Endothelial cell of umbilical vein (primary cell): ENCODE results near the gene NBPF14. TPM values are rescaled to one million over a fixed set of nuclear protein-coding genes. Genes with fewer than 3 reads are reported as not detected.
"Not testable (repeated sequence)": the region's sequence is repeated elsewhere in the genome, so short reads cannot be mapped to it uniquely, and the experiment has no call there.

Source experiments
- BruUV-seq: library from RNA; stranded (reverse); fragments of 400-500 nt; replicated peaks from 2 replicates; lab custom pipeline; 2021; lab: Mats Ljungman, UMichigan
- CTCF ChIA-PET: fragments of 300-600, 350-600 bp; sonication (Branson Sonifier 250); formaldehyde crosslinking; loops from one replicate; lab custom pipeline; 2021; ENCODE audit warnings: antibody characterized with exemption, inconsistent platforms; lab: Charles Lee
- POLR2A ChIA-PET: fragments of 300-600, 350-600 bp; sonication (Branson Sonifier 250); formaldehyde crosslinking; loops from one replicate; lab custom pipeline; 2021; ENCODE audit warnings: antibody characterized with exemption, inconsistent platforms; lab: Charles Lee
- DNase-seq: peaks from one replicate; pipeline ENCODE4 v3.0.0-alpha.2; 2011; ENCODE audit warnings: low read depth, low spot score
- FAIRE-seq: peaks from 2 replicates; lab custom pipeline; 2011; peaks lifted over from hg19 to GRCh38; lab: Jason Lieb, UNC
- H2AFZ ChIP-seq: 2 replicates; pipeline ENCODE4 v1.6.0; 2012; ENCODE audit warnings: low read depth, low read length, control low read depth, inconsistent platforms
- H3K27ac ChIP-seq: 2 replicates; pipeline ENCODE4 v1.5.1; 2011; ENCODE audit warnings: low read depth, mild to moderate bottlenecking, control low read depth, low read length, moderate library complexity; ENCODE audit not compliant: insufficient read depth
- H3K27me3 ChIP-seq, 2 experiments: 2 replicates each; pipeline versions ENCODE4 v1.6.0 to v1.6.1; 2011; ENCODE audit warnings: low read length in 2 of 2, mixed read lengths in 1 of 2; ENCODE audit not compliant: control insufficient read depth in 2 of 2, insufficient read depth in 2 of 2
- H3K36me3 ChIP-seq, 2 experiments: 2 replicates in 1 of 2; 3 replicates in 1 of 2; pipeline ENCODE4 v1.5.1; 2011; ENCODE audit warnings: low read length in 2 of 2, mild to moderate bottlenecking in 1 of 2, moderate library complexity in 1 of 2; ENCODE audit not compliant: control insufficient read depth in 2 of 2, insufficient read depth in 2 of 2; ENCODE audit errors: extremely low read depth in 1 of 2
- H3K4me1 ChIP-seq: 3 replicates; pipeline ENCODE4 v1.5.1; 2011; ENCODE audit warnings: mild to moderate bottlenecking, low read length; ENCODE audit not compliant: control insufficient read depth, insufficient read depth; ENCODE audit errors: extremely low read depth
- H3K4me2 ChIP-seq: 2 replicates; pipeline ENCODE4 v1.6.1; 2011; ENCODE audit warnings: low read length, control low read depth, mixed read lengths; ENCODE audit not compliant: insufficient read depth
- H3K4me3 ChIP-seq, 3 experiments: fragments of 200-600 bp in 1 of 3; sonication (generic), shearing (Covaris generic) in 1 of 3; replicated peaks in 1 of 3; 2 replicates each; pipeline ENCODE4 v1.5.1; 2011 to 2016; ENCODE audit warnings: control low read depth in 3 of 3, low read length in 3 of 3, mild to moderate bottlenecking in 2 of 3, inconsistent platforms in 1 of 3, low read depth in 1 of 3, moderate library complexity in 1 of 3; ENCODE audit not compliant: insufficient read depth in 1 of 3
- H3K79me2 ChIP-seq: 2 replicates; pipeline ENCODE4 v1.6.0; 2012; ENCODE audit warnings: low read length, inconsistent platforms; ENCODE audit not compliant: control insufficient read depth, insufficient read depth
- H3K9ac ChIP-seq: replicated peaks from 2 replicates; pipeline ENCODE3; 2011; ENCODE audit warnings: low read length, control low read depth; ENCODE audit not compliant: insufficient read depth; ENCODE audit errors: extremely low read depth
- H3K9me1 ChIP-seq: replicated peaks from 3 replicates; pipeline ENCODE4 v1.6.0; 2011; ENCODE audit warnings: mild to moderate bottlenecking, low read length; ENCODE audit not compliant: control insufficient read depth, insufficient read depth; ENCODE audit errors: extremely low read depth
- H3K9me3 ChIP-seq: replicated peaks from 2 replicates; pipeline ENCODE4 v1.5.1; 2012; ENCODE audit warnings: low read length, inconsistent platforms; ENCODE audit not compliant: control insufficient read depth, insufficient read depth
- H4K20me1 ChIP-seq: replicated peaks from 2 replicates; pipeline ENCODE3; 2011; ENCODE audit warnings: mild to moderate bottlenecking, low read length; ENCODE audit not compliant: control insufficient read depth, insufficient read depth; ENCODE audit errors: extremely low read depth
- dilution Hi-C: fragments of 300-500 bp; cut with MboI; formaldehyde crosslinking; loops from one replicate; pipeline ENCODE4 v1.15.0; 2019; ENCODE audit warnings: low sequenced_read_pairs; ENCODE audit not compliant: extremely low pct_ligation_motif_present
- intact Hi-C: fragments of 100-400 bp; cut with micrococcal nuclease; formaldehyde crosslinking; loops from one replicate; pipeline ENCODE4 v1.10.0; 2022
- polyA plus RNA-seq, 4 experiments: library from polyadenylated mRNA; depleted of rRNA in 3 of 4; stranded (reverse) in 3 of 4; unstranded in 1 of 4; fragments of >200 nt; gene quantifications; 2 replicates each; pipeline versions ENCODE4 v1.2.1 to v1.2.3, GENCODE V29; 2011 to 2012; ENCODE audit warnings: missing spikeins in 1 of 4
- total RNA-seq: library from RNA; stranded (reverse); gene quantifications from 2 replicates; pipeline ENCODE4 v1.2.3, GENCODE V29; 2021

The NBPF14 gene
- total and polyA plus RNA-seq, 2 donors (not counting 3 experiments of a cell fraction or from before 2014, with no cell fraction given), result 13.5 to 15.7 TPM

DNA sequence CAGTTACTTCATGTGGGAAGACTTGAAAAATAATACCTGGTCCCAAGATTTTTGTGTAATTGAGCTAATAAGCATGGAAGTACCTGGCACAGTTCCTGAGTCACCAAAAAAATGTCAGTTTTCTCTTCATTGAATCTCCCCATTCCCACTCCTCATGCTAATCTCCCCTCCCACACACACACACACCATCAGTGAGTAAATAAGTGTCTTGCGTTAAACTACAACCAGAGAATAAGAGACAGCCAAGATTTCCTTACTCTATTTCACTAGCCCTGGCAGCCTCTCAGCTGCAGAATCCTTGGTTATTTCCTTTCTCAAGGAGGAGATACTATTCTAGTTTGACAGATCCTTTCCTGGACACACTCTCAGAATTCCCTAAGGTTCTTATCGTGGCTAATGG is 9.5 kb upstream of the NBPF14 start:
- intact Hi-C loops, H3K4me3 ChIP-seq, H3K9me3 ChIP-seq, H3K27me3 ChIP-seq, H3K27ac ChIP-seq, H3K4me2 ChIP-seq, H3K4me1 ChIP-seq, BruUV-seq, POLR2A ChIA-PET, H3K36me3 ChIP-seq, H3K9me1 ChIP-seq, H2AFZ ChIP-seq, H3K9ac ChIP-seq, CTCF ChIA-PET, dilution Hi-C loops, H3K79me2 ChIP-seq, H4K20me1 ChIP-seq, FAIRE-seq: not testable (repeated sequence)
- peak; percentile 6 for DNase-seq

DNA sequence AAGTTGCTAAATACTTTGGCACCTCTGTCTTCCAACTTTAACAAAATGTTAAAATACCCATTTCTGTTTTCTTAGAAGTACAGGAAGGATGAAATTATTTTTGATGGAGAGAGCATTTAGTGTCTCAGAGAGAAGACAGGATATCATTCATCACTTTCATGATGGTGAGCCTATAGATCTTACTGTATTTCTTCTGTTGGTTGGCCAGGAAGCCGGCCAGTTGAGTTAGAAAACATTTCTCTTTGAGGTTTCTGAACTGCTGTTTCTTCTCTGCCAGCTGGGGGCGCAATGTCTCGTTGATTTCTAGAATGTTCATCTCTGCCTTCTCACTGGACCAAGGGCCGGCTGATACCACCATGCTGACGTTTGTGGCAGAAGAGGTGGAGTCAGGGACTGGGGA is 451 bp downstream of the NBPF14 start:
- H3K4me3 ChIP-seq, H4K20me1 ChIP-seq, FAIRE-seq, H3K4me2 ChIP-seq, H3K9ac ChIP-seq, intact Hi-C loops, H3K9me1 ChIP-seq, dilution Hi-C loops, H3K79me2 ChIP-seq, H2AFZ ChIP-seq, H3K9me3 ChIP-seq, H3K27me3 ChIP-seq, H3K36me3 ChIP-seq, BruUV-seq, DNase-seq, H3K27ac ChIP-seq, H3K4me1 ChIP-seq, CTCF ChIA-PET, POLR2A ChIA-PET: not testable (repeated sequence)

DNA sequence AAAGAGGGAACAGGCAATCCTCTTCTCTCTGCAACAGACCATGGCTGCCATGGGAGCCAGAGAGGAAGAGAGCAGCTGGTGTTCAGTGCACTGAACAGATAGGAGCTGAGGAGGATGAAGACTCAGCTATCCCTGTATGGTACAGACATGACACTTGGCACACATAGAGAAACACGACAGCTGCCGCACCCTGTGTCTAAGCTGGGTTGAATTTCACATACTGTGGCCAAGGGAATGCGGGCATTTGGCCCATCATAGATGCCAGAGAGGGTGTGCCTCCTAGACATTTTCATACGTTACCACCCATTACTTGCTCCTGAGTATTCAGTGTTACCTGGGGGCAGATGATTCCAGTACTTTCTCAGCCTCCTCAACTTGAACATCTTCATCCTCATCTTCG is 4.7 kb downstream of the NBPF14 start:
- H3K36me3 ChIP-seq, intact Hi-C loops, BruUV-seq, H3K4me1 ChIP-seq, H3K4me3 ChIP-seq, H2AFZ ChIP-seq, H3K4me2 ChIP-seq, H4K20me1 ChIP-seq, H3K27me3 ChIP-seq, dilution Hi-C loops, H3K79me2 ChIP-seq, H3K9me1 ChIP-seq, H3K27ac ChIP-seq, H3K9ac ChIP-seq, H3K9me3 ChIP-seq, POLR2A ChIA-PET, FAIRE-seq, CTCF ChIA-PET, DNase-seq: not testable (repeated sequence)

DNA sequence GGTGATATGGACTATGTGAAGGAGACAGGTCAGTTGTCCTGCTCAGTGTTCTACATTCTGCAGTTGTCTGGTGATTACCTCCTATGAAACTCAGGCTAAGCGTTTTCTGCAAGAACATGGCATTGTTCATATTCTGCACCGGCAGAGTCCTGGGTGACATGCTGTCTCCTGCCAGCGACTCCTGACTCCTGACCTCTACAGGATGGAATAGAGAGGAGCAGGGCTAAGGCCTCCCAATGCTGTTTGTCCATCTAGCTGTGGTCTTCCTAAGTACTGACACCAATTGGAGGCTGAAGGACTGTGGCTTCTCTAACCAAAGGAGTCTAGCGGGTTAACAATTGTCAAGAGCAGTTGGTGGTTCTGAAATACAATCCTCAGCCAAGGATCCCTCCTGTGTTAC is 63.7 kb downstream of the NBPF14 start:
- CTCF ChIA-PET, result not testable (repeated sequence)

More for the DNA sequence above, 63.7 kb downstream of the NBPF14 start:
- H3K4me3 ChIP-seq, FAIRE-seq, H3K36me3 ChIP-seq, H3K9me1 ChIP-seq, H3K27me3 ChIP-seq, H3K27ac ChIP-seq, H3K4me1 ChIP-seq, POLR2A ChIA-PET, BruUV-seq, H3K4me2 ChIP-seq, DNase-seq, dilution Hi-C loops, H2AFZ ChIP-seq, H3K79me2 ChIP-seq, H4K20me1 ChIP-seq, H3K9me3 ChIP-seq, intact Hi-C loops, H3K9ac ChIP-seq: not testable (repeated sequence)
